Rectal smooth muscle tissue (tissue), 1 donor: ENCODE results near the gene RINL.
"Not testable (repeated sequence)": the region's sequence is repeated elsewhere in the genome, so short reads cannot be mapped to it uniquely, and the experiment has no call there.

Experiments used
- H3K27ac ChIP-seq: one replicate; pipeline ENCODE4 v1.7.0; 2013; ENCODE audit warnings: low read depth, low read length, inconsistent platforms
- H3K27me3 ChIP-seq: one replicate; pipeline ENCODE4 v1.7.0; 2013; ENCODE audit warnings: low read length; ENCODE audit not compliant: control insufficient read depth, insufficient read depth
- H3K36me3 ChIP-seq: one replicate; pipeline ENCODE4 v1.7.0; 2013; ENCODE audit warnings: low read length; ENCODE audit not compliant: control insufficient read depth, insufficient read depth
- H3K4me1 ChIP-seq: one replicate; pipeline ENCODE4 v1.7.0; 2013; ENCODE audit warnings: low read length; ENCODE audit not compliant: control insufficient read depth, insufficient read depth
- H3K4me3 ChIP-seq: one replicate; pipeline ENCODE4 v1.7.0; 2013; ENCODE audit warnings: low read length
- H3K9ac ChIP-seq: one replicate; pipeline ENCODE4 v1.7.0; 2013; ENCODE audit warnings: low read length

Gene RINL

GRCh38 chr19:38861368-38861767, 16.7 kb downstream of the RINL start:
- H3K9ac ChIP-seq = no peak overlapping the region
- H3K4me3 ChIP-seq = no peak overlapping the region
- H3K27me3 ChIP-seq = no peaks in the 10 kb centered on the region
- H3K4me1 ChIP-seq = no peaks in the 10 kb centered on the region
- H3K27ac ChIP-seq = no peak overlapping the region
- no peaks in the 10 kb centered on the region for H3K36me3 ChIP-seq

GRCh38 chr19:38859631-38860204, 18.4 kb downstream of the RINL start:
- not testable (repeated sequence) for H3K27me3 ChIP-seq, H3K27ac ChIP-seq, H3K9ac ChIP-seq, H3K36me3 ChIP-seq, H3K4me1 ChIP-seq, H3K4me3 ChIP-seq

DNA sequence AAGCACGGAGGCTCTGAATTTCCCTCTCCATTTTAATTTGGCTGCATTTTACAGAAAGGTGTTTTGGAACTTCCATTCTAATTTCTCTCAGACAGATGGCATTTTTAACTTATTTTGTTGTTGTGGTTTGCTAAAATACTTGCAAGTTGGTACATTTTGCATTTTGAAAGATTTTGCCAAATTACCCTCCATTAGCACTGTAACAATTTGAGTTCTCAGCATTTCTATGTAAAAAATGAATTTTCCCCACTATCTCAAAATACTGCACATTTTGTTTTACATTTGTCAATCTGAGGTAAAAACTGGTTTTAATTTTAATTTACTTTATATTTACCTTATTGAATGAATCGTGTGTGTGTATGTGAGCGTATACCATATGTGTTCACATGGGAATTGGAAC, 21.3 kb downstream of the RINL start:
- no peaks in the 10 kb centered on the region for H3K36me3 ChIP-seq
- no peak overlapping the region for H3K4me3 ChIP-seq
- H3K9ac ChIP-seq = no peak overlapping the region
- no peaks in the 10 kb centered on the region for H3K4me1 ChIP-seq
- no peak overlapping the region for H3K27ac ChIP-seq
- no peaks in the 10 kb centered on the region for H3K27me3 ChIP-seq

DNA sequence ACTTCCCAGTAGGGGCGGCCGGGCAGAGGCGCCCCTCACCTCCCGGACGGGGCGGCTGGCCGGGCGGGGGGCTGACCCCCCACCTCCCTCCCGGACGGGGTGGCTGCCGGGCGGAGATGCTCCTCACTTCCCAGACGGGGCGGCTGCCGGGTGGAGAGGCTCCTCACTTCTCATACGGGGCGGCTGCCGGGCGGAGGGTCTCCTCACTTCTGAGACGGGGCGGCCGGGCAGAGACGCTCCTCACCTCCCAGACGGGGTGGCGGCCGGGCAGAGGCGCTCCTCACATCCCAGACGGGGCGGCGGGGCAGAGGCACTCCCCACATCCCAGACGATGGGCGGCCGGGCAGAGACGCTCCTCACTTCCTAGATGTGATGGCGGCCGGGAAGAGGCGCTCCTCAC, 22.3 kb downstream of the RINL start:
- H3K27ac ChIP-seq, H3K27me3 ChIP-seq, H3K4me3 ChIP-seq, H3K36me3 ChIP-seq, H3K4me1 ChIP-seq, H3K9ac ChIP-seq: not testable (repeated sequence)

DNA sequence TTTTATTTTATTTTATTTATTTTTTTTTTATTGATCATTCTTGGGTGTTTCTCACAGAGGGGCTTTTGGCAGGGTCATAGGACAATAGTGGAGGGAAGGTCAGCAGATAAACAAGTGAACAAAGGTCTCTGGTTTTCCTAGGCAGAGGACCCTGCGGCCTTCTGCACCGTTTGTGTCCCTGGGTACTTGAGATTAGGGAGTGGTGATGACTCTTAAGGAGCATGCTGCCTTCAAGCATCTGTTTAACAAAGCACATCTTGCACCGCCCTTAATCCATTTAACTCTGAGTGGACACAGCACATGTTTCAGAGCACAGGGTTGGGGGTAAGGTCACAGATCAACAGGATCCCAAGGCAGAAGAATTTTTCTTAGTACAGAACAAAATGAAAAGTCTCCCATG, 23.1 kb downstream of the RINL start:
- not testable (repeated sequence) for H3K36me3 ChIP-seq, H3K9ac ChIP-seq, H3K27ac ChIP-seq, H3K4me3 ChIP-seq, H3K27me3 ChIP-seq
- H3K4me1 ChIP-seq = peaks cover 10% of the 10 kb centered on the region

GRCh38 chr19:38853214-38853613, 24.9 kb downstream of the RINL start:
- H3K9ac ChIP-seq = no peak overlapping the region
- no peaks in the 10 kb centered on the region for H3K36me3 ChIP-seq
- peaks cover 10% of the 10 kb centered on the region for H3K4me1 ChIP-seq
- no peak overlapping the region for H3K4me3 ChIP-seq
- no peaks in the 10 kb centered on the region for H3K27me3 ChIP-seq
- H3K27ac ChIP-seq = no peak overlapping the region

DNA sequence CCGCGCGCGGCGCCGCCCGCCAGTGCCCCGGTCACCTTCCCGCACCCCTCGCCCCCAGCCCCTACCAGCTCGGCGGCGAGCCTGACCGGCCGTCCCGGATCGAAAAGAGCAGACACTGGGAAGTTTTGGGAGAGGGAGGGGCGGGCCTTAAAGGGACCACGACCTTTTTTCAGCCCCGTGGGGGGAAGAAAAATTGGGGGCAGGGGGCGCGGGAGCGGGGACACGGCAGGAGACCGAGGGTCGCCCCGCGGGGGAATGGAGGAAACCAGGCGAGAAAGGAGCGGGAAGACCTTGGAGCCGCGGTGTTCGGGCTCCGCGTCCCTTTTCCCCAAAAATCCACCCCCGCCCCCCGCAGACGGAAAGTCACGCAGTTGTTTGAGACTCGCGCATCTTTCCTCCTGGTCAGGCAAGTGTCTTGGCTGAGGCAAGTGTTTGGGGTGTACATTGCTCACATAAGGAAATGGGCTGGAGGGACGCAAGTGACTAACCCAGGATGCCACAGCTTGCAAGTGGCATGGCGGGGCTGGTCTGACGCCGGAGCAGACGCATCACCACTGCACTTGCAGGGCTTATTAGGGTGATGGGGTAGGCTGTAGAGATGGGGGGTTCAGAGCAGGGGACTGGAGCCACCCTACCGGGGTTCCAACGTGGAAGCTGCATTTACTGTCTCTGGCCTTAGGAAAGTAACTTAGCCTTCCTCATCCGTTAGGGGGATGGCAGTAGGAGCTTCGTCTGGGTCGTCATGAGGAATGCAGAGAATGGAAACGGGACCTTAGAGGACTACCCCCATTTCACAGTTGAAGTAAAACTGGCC, 25.6 kb downstream of the RINL start:
- H3K36me3 ChIP-seq = peaks cover 4% of the 10 kb centered on the region
- peak overlapping the region; percentile 98 for H3K27ac ChIP-seq
- no peaks in the 10 kb centered on the region for H3K27me3 ChIP-seq
- H3K9ac ChIP-seq = peak overlapping the region; percentile 88
- peaks cover 11% of the 10 kb centered on the region for H3K4me1 ChIP-seq
- H3K4me3 ChIP-seq = peak overlapping the region; percentile 90

- Histone ChIP-seq H3K27me3 (no peaks in the 10 kb centered on the region), H3K9ac (peak overlapping the region; percentile 88), H3K27ac (peak overlapping the region; percentile 98), H3K4me3 (peak overlapping the region; percentile 90), H3K4me1 (peaks cover 14% of the 10 kb centered on the region), H3K36me3 (peaks cover 11% of the 10 kb centered on the region)
Measured at GRCh38 chr19:38851622-38852230, 26.3 kb downstream of the RINL start.

GRCh38 chr19:38850976-38851621, 27.0 kb downstream of the RINL start:
- peaks cover 14% of the 10 kb centered on the region for H3K4me1 ChIP-seq
- no peaks in the 10 kb centered on the region for H3K27me3 ChIP-seq
- H3K27ac ChIP-seq = peak overlapping the region; percentile 98
- peak overlapping the region; percentile 53 for H3K9ac ChIP-seq
- peaks cover 16% of the 10 kb centered on the region for H3K36me3 ChIP-seq
- H3K4me3 ChIP-seq = peak overlapping the region; percentile 75

DNA sequence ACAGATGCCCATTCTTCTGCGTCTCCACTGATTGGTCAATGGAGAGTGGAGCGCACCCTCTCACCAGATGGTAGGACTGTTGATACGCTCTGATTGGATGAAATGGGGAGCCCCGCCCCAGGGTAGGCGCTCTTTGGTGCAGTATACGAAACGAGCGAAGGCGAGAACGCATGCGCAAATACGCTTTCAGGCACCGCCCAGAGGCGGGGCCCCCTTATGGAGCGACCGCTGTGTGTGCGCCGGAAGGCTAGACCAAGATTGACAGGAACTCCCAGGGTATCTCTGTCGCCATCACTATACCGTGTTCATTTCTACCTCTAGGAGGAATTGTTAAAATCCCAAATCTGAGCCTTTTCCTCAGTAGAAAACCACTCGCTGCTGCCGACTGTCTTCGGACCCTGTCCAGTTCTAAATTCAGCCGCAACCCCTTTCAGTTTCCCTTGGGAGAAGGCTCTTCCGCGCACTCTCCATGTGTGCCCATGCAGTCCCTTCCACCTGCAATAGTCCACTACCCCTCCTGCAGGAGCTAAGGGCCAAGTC, 27.6 kb downstream of the RINL start:
- peak overlapping the region; percentile 53 for H3K9ac ChIP-seq
- H3K4me1 ChIP-seq = peaks cover 14% of the 10 kb centered on the region
- peak overlapping the region; percentile 98 for H3K27ac ChIP-seq
- H3K36me3 ChIP-seq = peaks cover 22% of the 10 kb centered on the region
- H3K4me3 ChIP-seq = peak overlapping the region; percentile 75
- H3K27me3 ChIP-seq = no peaks in the 10 kb centered on the region

GRCh38 chr19:38849860-38850435, 28.1 kb downstream of the RINL start, which contains the start of gene HNRNPL:
HNRNPL (minus strand) TSS chr19:38849986; CDS start chr19:38849966, 20 bp downstream.
- no peaks in the 10 kb centered on the region for H3K27me3 ChIP-seq
- peak within 1 kb of the TSS; percentile 75 for H3K4me3 ChIP-seq
- H3K9ac ChIP-seq = peak within 1 kb of the TSS; percentile 53
- peaks cover 27% of the 10 kb centered on the region for H3K36me3 ChIP-seq
- peak within 1 kb of the TSS; percentile 100 for H3K27ac ChIP-seq
- peaks cover 14% of the 10 kb centered on the region for H3K4me1 ChIP-seq
